Stimulated activated CD4-positive, alpha-beta T cell treated with anti-CD3 and anti-CD28 coated beads, Interleukin-1b, Interleukin-23, amount 100 ng/mL, for 24 hours (primary cell): ENCODE measurements around the gene PHAF1.

Source experiments
- DNase-seq, 4 experiments: peaks; one replicate each; pipeline ENCODE4 v3.0.0-alpha.2; 2020; ENCODE audit warnings: low read depth in 4 of 4, low spot score in 1 of 4

PHAF1 gene

GRCh38 chr16:67162506-67163163 is 52.9 kb downstream of the PHAF1 start:
- DNase-seq: no peak

- no peak for DNase-seq
These were observed 53.6 kb downstream of the PHAF1 start for GRCh38 chr16:67163164-67163998.

DNA sequence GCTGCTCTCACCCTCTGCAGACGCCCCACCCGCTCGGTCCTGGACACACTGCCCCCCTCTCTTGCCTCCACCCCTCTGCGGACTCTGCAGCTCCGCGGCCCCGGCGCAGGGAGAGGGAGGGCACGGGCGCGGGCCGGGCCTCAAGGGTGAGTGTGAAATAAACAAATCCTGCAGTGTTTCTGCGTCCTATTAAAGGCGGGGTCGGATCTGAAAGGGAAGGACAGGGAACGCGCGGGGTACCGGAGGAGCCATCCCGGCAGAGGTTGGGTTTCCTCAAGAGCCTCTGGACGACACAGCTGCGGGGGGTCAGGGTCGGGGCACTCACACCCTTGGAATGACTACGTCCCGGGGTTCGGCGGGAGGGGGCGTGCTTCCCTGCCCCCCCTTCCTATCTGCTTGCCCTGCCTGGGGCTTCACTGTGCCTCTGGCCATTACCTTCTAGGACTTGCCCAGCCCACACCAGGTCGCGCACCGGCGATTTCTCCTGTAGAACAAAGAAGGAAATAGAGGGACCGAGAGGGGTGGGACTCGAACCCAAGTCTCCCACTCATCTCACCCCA is 54.3 kb downstream of the PHAF1 start:
- DNase-seq: no peak

GRCh38 chr16:67164599-67165061 is 54.9 kb downstream of the PHAF1 start, which contains the start of gene HSF4:
Gene HSF4 (plus strand): TSS chr16:67164745. CDS start chr16:67164812, 67 bp downstream.
- DNase-seq: no peak

DNA sequence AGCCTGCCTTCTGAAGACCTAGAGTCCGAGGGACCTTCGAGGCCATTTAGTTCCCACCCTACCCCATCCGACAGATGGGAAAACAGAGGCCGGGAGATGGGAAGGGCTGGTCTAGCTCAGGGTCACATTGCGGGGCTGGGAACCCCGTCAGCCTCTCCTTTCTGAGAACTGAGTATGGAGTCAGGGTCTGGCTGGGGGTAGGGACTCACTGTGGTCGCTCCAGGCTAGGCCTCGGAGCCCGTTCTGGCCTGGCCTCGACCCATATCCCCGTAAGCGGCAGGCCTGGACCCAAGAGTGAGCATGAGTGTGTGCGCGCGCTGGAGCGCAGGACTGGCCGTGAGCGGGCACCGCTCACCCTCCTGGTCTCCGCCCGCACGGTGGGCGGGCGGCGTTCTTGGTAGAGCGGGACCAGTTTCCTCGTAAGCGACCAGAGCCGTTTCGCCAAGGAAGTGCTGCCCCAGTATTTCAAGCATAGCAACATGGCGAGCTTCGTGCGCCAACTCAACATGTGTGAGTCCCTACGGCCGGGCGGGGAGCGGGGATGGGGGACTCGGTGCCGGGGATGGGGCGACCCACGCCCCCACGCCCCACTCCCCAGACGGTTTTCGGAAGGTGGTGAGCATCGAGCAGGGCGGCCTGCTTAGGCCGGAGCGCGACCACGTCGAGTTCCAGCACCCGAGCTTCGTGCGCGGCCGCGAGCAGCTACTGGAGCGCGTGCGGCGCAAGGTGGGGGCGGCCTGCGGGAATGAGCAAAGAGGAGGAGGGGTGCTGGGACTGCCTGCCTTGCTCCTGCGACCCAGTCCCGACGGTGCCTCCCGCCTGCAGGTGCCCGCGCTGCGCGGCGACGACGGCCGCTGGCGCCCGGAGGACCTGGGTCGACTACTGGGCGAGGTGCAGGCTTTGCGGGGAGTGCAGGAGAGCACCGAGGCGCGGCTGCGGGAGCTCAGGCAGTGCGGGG is 55.7 kb downstream of the PHAF1 start:
- no peak for DNase-seq

DNA sequence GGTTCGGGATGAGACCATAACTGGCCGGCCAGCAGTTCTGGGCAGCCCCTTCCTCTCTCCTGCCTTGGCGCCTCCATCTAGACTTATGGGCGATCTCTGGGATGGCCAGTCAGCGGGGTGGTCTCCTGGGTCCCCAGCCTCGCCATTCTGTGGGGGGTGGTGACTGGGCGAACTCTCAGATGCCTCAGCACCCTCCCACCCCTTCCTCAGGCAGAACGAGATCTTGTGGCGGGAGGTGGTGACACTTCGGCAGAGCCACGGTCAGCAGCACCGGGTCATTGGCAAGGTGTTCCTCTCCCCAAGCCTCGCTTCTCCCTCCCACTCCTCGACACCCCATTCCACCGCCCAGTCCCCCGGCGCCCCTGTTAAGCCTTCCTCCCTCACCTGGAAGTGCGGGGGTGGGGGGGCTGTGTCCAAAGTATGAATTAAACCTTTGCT is 56.4 kb downstream of the PHAF1 start:
- no peak for DNase-seq

DNA sequence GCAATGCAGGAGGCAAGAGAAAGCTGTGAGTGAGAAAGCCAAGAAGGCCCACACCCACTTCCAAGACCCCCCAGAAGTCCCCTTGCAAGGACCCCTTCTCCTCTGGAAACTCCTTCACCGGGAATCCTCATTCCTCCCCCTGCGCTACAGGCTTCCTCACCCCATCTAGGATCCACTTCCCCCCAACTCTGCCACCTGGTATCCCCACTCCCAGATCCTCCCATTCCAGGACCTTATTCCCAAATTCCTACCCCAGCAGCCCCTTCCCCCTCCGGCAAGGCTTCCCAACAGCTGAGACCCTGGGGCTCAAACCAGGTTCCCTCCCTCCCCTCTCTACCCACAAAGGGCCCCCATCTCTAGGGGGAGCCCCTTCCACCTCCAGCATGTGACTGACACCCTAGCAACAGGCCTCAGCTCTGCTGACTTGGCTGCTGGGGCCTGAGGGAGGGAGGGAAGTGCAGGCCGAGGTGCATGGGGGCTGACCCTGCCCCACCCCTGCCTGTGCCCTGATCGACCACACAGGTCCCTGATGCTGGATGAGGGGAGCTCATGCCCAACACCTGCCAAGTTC is 56.9 kb downstream of the PHAF1 start:
- no peak for DNase-seq

DNA sequence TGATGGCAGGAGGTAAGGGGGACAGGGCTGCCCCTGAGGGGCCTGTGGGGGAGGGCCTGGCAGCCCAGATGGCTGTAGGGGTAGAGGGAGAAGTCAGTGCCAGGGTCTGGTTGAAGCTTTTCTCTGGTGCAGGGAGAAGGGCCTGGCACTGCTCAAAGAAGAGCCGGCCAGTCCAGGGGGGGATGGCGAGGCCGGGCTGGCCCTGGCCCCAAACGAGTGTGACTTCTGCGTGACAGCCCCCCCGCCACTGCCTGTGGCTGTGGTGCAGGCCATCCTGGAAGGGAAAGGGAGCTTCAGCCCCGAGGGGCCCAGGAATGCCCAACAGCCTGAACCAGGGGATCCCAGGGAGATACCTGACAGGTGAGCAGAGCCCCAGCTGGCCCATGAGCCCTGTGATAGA is 57.8 kb downstream of the PHAF1 start:
- no peak for DNase-seq

GRCh38 chr16:67169011-67169451 is 59.3 kb downstream of the PHAF1 start:
- DNase-seq: no peak

- no peak for DNase-seq
These were observed 60.0 kb downstream of the PHAF1 start for GRCh38 chr16:67169642-67170167.

GRCh38 chr16:67170168-67170948 is 60.6 kb downstream of the PHAF1 start, which contains the start of gene NOL3:
Gene NOL3 (plus strand): TSS chr16:67170538.
- peak in 1 of 4 experiments; percentile 74 for DNase-seq

DNA sequence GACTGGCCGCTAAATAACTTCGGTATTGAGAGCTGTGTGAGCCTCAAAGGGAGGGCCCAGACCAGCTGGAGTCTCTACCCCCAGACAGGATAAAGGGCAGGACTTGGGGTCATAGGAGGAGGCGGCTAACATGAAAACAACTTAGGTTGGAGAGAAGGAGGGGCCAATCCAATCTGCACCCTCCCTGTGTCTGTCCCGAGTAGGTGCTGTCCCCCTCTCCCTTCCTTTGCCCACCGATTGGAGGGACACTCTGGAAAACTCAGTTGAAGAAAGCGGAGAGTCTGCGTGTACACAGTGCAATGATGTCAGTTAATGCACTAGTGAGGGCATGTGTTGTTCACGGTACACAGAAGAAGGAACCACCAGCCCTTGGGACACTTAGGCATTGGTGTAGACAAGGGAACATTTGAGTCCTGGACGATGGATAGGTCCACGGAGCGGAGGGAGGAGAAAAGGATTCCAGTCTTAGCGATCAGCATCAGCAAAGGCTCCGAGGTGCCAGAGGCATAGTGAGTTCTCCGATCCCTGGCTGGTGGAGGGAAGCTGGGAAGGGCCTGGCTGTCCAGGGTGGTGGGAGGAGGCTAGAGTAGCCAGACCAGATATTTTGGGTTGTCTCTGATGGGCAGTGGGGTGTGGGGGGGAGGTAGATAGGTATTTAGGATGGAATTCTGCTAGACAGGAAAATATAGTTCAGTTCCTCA is 61.4 kb downstream of the PHAF1 start:
- DNase-seq: no peak

GRCh38 chr16:67173323-67173722 is 63.6 kb downstream of the PHAF1 start:
- no peak for DNase-seq

- DNase-seq: no peak
These were observed 64.3 kb downstream of the PHAF1 start for GRCh38 chr16:67173808-67174705.

GRCh38 chr16:67174706-67175231 is 65.0 kb downstream of the PHAF1 start:
- DNase-seq: no peak

DNA sequence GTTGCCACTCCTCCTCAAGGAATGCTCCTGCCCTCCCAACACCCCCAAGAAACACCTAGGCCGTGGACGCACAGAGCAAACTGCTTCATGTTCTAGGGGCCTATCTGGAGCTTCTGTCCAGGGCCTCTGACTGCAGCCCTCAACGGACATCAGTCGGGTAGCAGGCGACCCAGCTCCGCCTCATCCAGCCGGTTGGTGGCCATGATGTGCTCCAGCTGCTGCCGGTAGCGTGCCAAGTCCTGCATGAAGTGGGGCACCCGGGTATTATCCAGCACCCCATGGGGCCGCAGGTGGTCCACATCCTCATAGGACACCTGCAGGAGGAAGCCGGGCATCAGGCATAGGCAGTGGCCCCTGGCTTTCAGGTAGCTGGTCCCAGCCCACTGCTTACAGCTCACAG is 66.9 kb downstream of the PHAF1 start:
- DNase-seq: no peak
